ENCODE results near the gene MRPL10.

Gene MRPL10

DNA sequence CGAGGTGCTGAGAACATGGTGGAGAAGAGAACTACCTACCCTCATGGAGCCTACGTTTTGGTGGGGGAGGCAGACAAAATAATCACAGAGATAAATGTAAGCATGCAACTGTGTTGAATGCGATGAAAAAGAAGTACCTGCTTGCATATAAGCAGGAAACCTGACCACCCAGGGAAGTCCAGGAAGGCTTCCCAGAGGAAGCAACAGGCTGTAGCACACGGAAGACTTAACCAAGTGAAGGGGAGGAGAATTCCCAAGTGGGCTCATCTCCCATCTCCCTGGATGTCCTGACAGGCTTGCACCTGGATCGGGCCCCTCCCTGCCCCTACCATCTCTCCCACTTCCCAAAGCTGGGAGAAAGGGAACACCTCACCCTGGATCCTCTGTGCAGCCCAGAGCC is 7.7 kb upstream of the MRPL10 start:
- DNase-seq, result no peak

DNA sequence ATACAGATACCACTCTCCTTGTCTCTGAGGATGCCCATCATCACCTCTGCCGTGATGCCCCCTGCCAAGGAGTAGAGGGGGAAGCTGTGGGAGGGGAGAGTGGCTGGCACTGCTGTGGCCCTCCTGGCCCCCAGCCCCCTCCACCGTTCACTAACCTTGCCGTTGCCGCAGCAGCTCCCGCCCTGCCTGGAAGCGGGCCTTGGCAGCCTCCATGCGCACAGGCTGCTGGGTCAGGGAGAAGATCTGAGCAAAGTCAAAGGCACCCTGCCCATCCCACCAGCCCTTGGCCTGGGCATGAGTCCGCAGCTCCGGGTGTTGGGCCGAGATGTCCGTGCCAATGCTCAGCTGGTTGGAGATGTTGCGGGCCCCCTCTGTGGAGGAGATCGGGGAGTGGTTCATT is 7.3 kb upstream of the MRPL10 start:
- DNase-seq, result no peak

DNA sequence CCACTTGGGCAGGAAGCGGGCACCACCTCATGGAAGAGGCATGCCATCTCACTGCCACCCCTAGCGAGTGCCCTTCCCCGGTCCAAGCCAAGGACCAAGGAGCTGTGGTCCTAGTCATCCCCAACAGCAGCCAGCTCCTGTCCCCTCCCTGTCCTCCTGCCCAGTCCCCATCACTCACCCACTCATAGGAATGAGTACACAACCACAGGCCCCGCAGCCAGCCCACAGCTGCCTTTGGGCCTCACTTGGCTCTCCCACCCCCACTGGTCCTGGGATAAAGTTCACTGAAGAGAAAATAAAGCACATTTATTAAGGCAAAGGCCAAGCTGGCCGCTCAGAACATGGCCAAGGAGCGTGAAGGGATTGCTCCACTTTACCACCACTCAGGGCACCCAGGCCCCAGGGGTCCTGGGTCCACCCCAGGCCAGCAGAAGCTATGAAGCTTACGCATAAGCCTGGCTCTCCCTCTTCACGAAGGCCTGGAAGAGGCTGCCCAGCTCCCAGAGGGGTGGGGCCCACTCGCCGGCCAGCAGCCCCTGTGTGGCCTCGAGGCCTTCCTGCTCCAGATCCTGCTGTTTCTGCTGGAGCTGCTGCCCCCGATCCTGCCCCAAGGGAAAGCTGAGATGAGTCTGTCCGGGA is 6.2 kb upstream of the MRPL10 start:
- no peak for DNase-seq

DNA sequence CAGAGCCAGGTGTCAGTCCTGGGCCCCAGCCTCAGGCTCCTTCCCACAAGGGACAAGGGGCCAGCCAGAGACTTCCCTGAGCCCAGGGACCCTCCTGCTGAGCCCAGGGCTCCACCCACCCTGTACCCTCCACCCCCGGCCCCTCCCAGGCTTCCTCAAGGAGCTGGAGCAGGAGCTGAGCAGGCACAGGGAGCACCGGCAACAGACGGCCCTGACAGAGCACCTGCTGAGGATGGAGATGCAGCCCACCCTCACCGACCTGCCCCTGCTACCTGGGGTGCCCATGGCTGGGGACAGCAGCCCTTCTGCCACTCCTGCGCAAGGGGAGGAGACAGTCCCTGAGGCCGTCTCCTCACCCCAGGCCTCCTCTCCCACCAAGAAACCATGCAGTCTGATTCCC is 5.3 kb upstream of the MRPL10 start:
- DNase-seq, result no peak

DNA sequence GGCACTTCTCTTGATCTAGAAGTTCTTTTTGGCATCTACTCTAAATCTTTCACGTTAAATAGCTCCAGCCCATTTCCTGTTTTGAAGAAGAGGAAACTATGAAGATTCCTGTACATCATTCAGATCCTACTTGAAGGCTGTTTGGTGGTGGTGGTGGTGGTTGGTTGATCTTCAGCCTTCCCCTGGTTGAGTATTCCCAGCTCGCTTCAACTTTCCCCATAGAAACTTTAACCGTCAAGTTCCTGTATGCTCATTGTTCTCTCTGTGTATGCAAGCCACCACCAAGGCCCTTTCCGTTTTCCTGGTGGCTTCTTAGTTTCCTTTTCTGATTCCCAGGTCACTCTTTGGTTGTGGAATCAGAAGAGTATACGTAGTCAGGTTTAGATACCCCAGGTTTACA is 3.4 kb upstream of the MRPL10 start:
- no peak for DNase-seq

DNA sequence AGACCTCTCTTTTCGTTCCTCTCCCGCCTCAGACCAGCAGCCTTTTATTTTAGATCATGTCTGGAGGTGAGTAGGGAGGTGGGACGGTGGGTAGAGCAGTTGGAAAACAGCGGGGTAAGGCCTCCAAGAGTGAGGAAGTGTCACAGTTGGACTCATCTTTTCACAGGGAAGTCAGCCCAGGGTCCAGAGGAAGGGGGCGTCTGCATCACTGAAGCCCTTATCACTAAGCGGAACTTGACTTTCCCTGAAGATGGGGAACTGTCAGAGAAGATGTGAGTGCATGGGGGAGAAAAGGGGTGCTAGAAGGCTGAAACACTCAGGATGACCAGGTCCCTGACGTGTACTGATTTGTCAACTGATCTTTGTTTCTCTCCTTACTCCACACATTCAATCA is 590 bp upstream of the MRPL10 start:
- no peak for DNase-seq

DNA sequence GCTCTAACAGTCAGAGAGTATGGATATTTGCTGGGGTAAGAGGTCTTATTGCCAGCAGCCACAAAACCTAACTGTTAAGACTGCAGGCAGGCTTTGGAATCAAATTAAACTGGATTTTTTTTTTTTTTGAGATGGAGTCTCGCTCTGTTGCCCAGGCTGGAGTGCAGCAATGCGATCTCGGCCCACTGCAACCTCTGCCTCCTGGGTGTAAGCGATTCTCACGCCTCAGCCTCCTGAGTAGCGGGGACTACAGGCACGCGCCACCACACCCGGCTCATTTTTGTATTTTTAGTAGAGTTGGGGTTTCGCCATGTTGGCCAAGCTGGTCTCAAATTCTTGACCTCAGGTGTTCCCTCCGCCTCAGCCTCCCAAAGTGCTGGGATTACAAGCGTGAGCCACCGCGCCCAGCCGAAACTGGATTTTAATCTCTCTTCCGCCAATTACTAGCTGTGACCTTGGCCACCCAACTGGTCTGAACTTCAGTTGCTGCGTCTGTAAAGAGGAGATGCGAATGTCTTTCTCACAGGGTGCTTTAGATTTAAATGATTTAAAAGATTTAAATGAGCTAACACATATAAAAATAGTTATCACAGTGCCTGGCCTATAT is 842 bp downstream of the MRPL10 start:
- DNase-seq, result no peak

DNA sequence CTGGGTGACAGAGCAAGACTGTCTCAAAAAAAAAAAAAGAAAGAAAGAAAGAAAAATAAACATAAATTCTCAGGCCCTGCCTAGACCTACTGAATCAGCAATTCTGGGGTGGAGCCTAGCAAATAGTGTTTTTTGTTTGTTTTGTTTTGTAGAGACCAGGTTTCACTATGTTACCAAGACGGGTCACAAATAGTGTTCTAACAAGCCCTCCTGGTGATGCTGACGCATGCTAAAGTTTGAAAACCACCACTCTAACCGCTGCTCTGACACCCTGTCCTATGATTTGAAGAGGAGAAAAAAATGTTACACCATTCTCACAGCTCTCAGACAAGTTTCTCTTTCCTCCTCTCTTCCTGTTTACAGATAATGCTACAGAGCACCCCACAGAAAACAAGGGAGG is 1.5 kb downstream of the MRPL10 start:
- DNase-seq, result no peak

DNA sequence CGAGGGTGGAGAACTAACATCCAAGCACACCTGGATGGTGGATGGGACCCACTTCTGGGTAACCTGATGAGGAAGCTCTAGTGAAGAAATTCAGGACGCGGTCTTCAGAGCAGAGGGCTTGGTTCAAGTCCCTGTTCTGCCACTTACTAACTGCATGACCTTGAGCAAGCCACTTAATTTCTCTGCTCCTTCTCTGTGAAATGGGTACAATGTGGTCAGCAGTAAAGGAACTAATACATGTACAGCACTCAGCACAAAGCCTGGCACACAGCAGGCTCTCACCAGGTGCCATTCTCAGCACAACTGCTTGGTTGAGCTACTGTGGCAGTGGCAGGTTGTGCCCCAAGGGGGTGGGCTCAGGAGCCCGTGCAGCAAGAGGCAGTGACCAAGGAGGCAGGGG is 7.8 kb downstream of the MRPL10 start:
- no peak for DNase-seq

DNA sequence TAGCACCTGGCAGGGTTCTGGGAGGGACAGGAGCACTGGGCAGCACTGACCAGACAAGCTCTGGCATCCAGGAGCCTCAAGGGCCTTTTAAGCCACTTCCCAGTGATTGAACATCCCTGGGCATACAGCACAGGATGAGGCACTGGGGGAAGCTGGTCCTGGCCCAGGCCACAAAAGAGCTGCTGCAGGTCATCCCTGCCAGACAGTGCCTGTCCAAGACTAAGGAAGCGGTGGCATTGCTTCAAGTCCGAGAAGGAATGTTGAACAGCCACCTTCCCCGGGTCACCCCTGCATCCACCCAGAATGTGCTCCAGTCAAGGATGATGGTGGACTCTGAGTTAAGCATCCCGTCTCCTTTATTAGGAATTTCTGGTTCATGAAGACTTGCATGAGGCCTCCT is 8.6 kb downstream of the MRPL10 start:
- no peak for DNase-seq

DNA sequence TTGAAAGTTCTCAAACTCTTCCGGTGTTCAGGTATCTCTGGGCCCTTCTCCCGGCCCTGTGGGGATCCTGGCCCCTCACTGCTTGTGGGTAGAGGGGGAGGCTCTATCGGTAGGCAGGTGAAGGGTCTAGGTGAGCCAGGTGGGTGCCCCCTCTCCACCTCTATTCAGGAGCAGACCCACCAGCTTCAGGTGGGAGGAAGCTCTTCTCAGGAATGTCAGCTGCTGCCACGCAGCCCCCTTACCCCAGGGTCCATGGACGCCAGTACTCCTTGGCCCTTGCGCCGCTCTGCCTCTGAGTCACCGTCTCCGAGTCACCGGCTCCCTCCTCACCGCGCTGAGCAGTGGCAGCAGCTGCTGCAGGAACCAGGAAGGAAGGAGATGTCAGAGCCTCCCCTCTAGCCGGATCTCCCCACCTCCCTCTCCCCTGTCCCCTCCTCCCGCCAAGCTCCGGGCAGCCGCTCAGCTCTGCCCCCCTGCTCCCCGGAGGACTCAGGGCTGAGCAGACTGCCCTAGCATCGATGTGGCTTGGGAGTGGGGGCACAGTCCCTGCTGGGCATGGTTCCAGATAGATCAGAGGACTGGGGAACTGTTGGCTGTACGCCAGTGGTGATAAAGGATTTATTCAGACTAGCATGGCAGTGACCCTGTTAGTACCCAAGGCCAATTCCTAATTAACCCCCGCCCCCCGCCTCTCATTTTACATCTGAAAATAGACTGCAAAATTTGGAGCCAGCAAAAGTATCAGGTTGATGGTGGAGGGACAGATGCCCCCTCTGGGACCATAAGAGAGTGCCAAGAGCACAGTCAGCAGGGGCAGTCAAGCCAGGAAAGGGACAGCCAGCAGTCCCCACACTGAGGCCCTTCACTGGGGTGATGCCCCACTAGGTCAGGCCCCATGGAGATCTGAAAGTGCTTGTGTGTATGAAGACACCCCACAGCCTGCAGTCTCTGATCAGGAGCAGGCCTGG is 9.6 kb downstream of the MRPL10 start, which contains the start of gene OSBPL7:
Gene OSBPL7 (minus strand): TSS at position 371 of the 968 bp plus-strand sequence. CDS start 1,516 bp downstream, outside the sequence.
- peak; percentile 87 for DNase-seq

DNA sequence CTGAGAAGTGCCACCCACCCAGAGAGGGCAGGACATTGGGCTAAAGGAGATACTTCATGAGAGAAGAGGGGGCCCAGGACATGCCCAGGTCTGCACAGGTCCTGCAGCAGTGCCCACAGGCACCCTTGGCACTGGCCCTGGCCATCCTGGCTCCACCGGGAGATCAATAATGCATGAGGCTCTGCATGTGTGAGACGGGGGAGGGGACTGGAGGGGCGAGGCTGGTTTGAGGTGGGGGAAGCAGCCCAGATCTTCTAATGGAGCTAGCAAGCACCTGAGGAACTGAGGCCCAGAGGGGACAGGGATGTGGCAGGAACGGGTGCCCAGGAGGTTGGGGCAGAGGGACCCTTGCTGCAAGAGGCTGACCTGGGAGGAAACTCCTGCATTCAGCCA is 10.3 kb downstream of the MRPL10 start:
- DNase-seq, result no peak

DNA sequence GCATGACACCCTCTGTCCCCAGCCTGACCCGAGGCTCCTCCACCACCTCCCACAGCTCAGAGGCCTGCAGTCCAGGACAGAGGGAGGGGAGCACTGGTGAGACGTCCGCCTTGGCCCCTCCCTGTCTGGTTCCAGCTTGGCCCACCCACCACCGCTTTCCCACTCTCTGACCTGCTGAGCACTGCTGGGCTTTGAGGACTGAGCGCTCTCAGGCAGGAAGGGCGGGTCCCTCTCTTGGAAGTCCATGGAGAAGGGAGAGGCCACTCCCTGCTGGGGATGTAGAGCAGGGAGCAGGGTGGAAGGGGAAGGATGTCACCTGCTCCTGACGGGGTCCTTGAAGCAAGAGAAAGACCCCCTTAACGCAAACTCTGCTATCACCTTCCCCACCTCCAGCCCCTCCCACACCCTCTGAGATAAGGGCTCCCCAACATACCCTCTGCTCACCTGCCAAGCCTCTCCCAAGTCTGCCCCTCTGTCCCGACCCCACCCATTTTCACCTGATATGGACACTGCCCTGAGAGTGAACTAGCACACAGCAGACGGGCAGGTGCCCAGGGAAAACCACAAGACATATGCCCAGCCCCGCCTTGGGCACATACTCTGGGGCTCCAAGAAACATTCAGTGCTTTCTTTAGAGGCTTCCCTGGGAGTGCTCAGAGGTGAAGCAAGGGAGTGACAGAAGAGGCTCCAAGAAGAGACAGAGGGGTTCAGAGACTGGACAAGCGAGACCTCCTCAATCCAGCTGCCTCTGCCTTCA is 11.1 kb downstream of the MRPL10 start:
- peak; percentile 37 for DNase-seq

DNA sequence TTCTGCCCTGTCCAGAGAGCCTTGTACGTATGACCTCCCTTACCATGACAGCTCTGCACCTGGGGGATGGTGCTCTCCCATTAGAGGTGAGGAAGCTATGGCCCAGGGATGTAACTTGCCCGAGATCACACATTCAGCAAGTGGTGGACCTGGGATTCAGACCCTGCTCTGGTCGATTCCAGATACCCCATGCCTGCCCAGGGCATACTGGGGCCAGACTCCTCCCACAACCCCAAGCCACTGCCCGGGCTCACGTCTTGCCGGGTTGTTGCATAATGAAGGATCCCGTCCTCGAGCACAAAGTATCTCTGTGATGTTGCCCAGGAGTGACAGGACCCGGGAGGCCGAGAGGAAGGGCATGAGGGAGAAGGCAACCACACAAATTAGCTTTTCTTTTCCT is 11.9 kb downstream of the MRPL10 start:
- DNase-seq, result no peak

DNA sequence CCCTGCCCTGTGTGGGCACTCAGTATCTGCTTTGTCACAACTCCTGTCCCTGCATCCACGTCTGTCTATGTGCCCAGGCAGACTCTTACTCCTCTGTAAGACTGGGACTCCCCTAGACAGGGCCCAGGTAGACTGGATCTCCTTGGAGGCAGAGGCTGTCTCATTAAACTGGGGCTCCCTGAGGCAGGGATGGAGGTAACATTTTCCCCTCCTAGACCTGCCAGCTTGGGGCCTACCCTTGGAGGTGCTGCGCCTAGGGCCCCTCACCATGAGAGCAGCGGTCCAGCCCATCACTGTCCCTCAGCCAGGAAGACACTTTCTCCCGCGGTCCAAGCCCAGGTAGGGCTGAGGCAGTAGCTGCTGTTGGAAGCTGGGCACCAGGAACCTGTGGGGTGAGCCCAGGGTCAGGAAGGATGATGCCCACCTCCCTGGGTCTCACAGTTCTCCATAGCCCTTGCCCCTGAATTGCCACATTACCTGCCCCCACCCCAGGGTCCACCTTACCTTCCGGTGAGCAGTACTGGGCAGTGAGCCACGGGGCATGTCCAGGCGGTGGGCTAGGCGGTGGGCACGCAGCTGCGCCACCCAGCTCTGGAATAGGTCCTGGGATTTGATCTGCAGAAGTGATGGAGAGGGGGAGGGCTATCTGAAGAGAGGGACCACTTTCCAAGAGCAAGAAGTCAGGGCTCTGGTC is 13.2 kb downstream of the MRPL10 start:
- DNase-seq, result no peak

DNA sequence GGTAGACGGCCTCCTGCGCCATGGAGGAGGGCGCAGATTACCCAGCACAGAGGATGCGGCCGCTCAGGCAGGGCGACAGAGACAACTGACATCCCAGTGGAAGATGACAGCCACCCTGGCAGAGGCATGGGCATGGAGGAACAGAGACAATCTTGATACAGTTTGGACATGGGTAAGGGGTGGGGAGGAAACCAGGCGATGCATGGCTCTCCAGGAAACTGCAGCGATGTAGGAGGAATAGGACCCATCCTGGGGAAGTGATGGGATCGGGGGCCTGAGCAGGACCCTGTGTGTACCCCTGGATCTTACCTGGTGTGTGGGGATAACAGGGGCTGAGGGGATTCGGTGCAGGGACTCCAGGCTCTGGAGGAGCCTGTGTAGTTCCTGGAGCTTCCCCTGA is 14.4 kb downstream of the MRPL10 start:
- DNase-seq, result no peak

DNA sequence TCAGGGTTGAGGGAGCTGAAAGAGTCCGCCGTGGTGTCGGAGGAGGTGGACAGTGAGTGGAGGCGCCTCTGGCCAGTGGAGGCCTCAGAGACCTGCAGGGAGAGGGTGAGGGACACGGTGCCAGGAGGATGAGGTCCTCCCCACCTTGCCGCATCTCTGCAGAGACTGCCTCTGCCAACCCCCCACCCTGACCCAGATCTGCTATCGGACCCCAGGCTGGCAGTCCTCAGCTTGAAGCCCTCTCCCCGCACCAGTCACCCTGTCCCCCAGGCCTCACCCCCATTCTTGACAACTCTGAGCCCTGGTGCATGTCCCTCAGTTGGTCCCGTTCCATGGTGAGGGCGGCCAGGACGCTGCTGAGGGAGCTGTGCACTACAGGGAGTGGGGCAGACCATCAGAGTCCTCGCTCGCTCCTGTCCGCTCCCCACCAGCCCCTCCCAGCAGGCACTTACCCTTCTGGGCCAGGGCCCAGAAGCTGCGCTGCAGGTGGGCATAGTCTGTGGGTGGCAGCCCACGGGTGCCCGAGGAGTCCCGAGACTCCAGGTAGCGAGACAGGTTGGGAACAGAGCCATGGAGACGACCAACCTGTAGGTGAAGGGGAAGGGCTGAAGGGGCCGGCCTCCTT is 15.1 kb downstream of the MRPL10 start:
- DNase-seq, result no peak

DNA sequence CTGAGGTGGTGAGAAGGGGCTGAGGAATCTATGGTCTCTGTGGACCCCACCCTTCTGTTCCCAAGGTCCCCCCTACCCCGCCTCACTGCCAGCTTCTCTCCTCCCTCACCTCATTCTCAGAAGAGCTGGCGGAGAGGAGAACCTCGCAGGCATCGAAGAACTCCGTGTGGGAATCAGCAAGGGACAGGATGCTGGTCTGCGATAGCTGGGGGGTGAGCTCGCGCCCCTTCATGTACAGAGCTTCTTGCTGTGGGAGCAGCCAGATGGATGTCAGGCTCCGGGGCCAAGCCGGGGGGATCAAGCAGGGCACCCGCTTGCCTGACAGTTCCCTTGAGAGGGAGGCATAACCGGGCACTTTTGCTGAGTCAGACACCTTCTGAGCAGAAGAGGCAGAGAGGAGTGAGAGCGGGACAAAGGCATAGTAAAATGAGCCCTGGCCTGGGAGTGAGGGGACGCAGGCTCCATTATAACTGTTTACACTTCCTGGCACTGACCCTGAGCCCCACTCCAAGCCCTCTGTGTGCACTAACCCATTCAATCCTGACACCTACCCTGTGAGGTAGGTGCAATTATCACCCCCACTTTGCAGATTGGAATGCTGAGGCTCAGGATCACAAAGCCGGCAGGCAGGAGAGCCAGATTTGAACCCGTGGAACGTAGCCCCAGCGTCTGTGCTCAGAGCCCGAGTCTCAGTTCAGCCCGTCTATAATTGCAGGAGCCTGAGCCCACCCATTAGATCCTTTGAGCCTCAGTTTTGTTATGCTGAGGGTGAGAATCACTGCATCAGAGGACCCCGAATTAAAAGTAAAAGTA is 16.0 kb downstream of the MRPL10 start:
- DNase-seq, result no peak

DNA sequence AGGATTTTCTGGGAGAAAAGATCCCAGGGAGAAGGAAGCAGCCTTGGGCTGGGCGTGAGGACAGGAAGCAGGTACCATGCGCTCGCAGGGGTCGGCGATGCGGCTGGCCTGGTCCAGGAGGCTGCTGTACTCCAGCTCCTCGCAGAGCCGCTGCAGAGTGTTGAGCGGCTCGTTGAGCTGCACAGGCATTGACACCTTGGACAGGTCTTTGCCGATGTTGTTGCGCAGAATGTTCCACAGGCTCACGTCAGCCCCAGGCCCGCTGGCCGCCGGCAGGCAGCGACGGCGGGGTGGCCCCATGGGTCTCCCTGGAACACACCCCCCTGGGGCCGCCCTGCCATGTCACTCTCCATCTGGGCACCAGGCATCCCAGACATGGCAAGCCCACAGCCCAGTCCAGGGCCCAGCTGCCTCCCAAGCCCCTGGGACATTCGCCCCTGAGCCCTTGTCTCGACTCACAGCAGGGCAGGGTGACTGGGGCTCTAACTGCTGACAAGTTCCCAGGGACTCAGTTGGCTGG is 17.8 kb downstream of the MRPL10 start:
- no peak for DNase-seq

DNA sequence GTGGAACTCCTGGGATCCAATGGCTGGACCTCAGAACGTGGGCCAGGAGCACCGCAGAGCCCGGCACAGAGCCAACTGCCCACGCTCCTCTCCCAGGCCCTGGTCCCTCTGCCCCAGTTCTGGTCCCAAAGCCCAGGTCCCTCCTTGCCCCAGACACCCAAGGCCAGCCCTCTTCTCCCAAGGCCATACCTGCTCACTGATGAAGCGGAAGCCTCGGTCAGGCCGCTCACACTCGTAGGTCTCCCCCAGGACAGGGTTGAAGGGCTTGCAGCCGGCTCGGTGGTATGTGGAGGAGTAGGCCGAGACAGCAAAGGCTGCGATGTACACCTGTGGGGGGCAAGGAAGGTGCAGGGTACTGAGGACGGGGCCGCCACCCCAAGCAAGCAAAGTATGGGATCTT is 18.3 kb downstream of the MRPL10 start:
- no peak for DNase-seq
